HepG2 (cell line): Measurements from ENCODE around the gene ZNF230. TPM values are rescaled to one million over a fixed set of nuclear protein-coding genes. Genes with fewer than 3 reads are reported as not detected.

Experiments
- ATAC-seq: fragments of 200-7000 bp; cut with Tn5 transposase; 3 replicates; pipeline ENCODE4 v1.9.1; 2020; ENCODE audit warnings: mild to moderate bottlenecking, moderate library complexity
- BruUV-seq: library from RNA; stranded (reverse); fragments of 400-500 nt; replicated peaks from 2 replicates; lab custom pipeline; 2021; lab: Mats Ljungman, UMichigan
- CTCF ChIA-PET: fragments of 300-600 bp; formaldehyde crosslinking; extraction: SDS; loops from one replicate; lab custom pipeline; 2021; ENCODE audit warnings: low total read pairs, inconsistent platforms, low intra/inter-chr PET ratio; lab: Yijun Ruan, JAX
- POLR2A ChIA-PET: fragments of 350-600 bp; sonication (Branson Sonifier 250); formaldehyde crosslinking; loops from one replicate; lab custom pipeline; 2020; ENCODE audit warnings: antibody characterized with exemption, inconsistent platforms; lab: Yijun Ruan, JAX
- DNase-seq: peaks from one replicate; pipeline ENCODE4 v3.0.0-alpha.2; 2015; ENCODE audit warnings: low spot score
- FAIRE-seq: peaks from 3 replicates; lab custom pipeline; 2011; peaks lifted over from hg19 to GRCh38; lab: Jason Lieb, UNC
- H2AFZ ChIP-seq: one replicate; pipeline ENCODE4 v1.6.1; 2011; ENCODE audit warnings: low read length, inconsistent platforms
- H3K27ac ChIP-seq: fragments of 300-600 bp; 3 replicates; pipeline ENCODE4 v1.8.0; 2011; ENCODE audit warnings: mixed run types, mild to moderate bottlenecking, mixed read lengths, low read length, inconsistent platforms; ENCODE audit not compliant: insufficient read depth; ENCODE audit errors: extremely low read length
- H3K27me3 ChIP-seq, 2 experiments: fragments of 200-600 bp in 1 of 2; 2 replicates in 1 of 2; 3 replicates in 1 of 2; pipeline versions ENCODE4 v1.6.0 to v1.8.0; 2011; ENCODE audit warnings: low read length in 2 of 2, mild to moderate bottlenecking in 2 of 2, moderate library complexity in 2 of 2, inconsistent platforms in 1 of 2; ENCODE audit not compliant: insufficient read depth in 2 of 2, control insufficient read depth in 1 of 2
- H3K36me3 ChIP-seq, 2 experiments: fragments of 200-600 bp in 1 of 2; replicated peaks in 1 of 2; 2 replicates in 1 of 2; 3 replicates in 1 of 2; pipeline versions ENCODE4 v1.5.1 to v1.8.0; 2011; ENCODE audit warnings: low read length in 2 of 2, inconsistent platforms in 1 of 2; ENCODE audit not compliant: insufficient read depth in 2 of 2, control insufficient read depth in 1 of 2
- H3K4me1 ChIP-seq: 2 replicates; pipeline ENCODE4 v1.5.1; 2012; ENCODE audit warnings: low read length, inconsistent platforms; ENCODE audit not compliant: insufficient read depth
- H3K4me2 ChIP-seq: 2 replicates; pipeline ENCODE4 v1.6.0; 2011; ENCODE audit warnings: low read depth, low read length, inconsistent platforms
- H3K4me3 ChIP-seq, 3 experiments: fragments of 200-600 bp in 1 of 3; sonication (generic), shearing (Covaris generic) in 1 of 3; replicated peaks in 1 of 3; 2 replicates each; pipeline ENCODE4 v1.5.1; 2011 to 2016; ENCODE audit warnings: low read length in 3 of 3, inconsistent platforms in 2 of 3, low read depth in 2 of 3, mild to moderate bottlenecking in 2 of 3, control low read depth in 1 of 3, mixed read lengths in 1 of 3; ENCODE audit not compliant: insufficient read depth in 1 of 3
- H3K79me2 ChIP-seq: one replicate; pipeline ENCODE4 v1.6.1; 2011; ENCODE audit warnings: low read length, inconsistent platforms; ENCODE audit not compliant: insufficient read depth
- H3K9ac ChIP-seq: 2 replicates; pipeline ENCODE4 v1.6.0; 2011; ENCODE audit warnings: mild to moderate bottlenecking, low read depth, low read length, inconsistent platforms; ENCODE audit not compliant: insufficient read depth
- H3K9me3 ChIP-seq: 2 replicates; pipeline ENCODE4 v1.5.1; 2012; ENCODE audit warnings: mild to moderate bottlenecking, low read length
- H4K20me1 ChIP-seq: 2 replicates; pipeline ENCODE4 v1.6.0; 2011; ENCODE audit warnings: inconsistent platforms, mild to moderate bottlenecking, low read length, moderate library complexity; ENCODE audit not compliant: insufficient read depth
- ATF7 ChIP-seq, 2 experiments: fragments of 450-650 bp in 1 of 2; sonication (generic) in 1 of 2; formaldehyde crosslinking in 1 of 2; IDR thresholded peaks; 2 replicates each; pipeline versions ENCODE4 v1.4.0 to v1.6.1; 2016 to 2020; ENCODE audit warnings: antibody characterized with exemption in 1 of 2, mild to moderate bottlenecking in 1 of 2, missing genetic modification reagents in 1 of 2
- HMGA1 ChIP-seq: sonication (generic); formaldehyde crosslinking; conservative IDR thresholded peaks from 2 replicates; pipeline ENCODE4 v1.4.0; 2020; ENCODE audit warnings: missing genetic modification reagents
- RELA ChIP-seq: sonication (generic); formaldehyde crosslinking; IDR thresholded peaks from 2 replicates; pipeline ENCODE4 v1.4.0; 2020; ENCODE audit warnings: missing genetic modification reagents
- TERF1 ChIP-seq: sonication (generic); formaldehyde crosslinking; IDR thresholded peaks from 2 replicates; pipeline ENCODE4 v1.8.0; 2022; ENCODE audit warnings: mild to moderate bottlenecking, missing genetic modification reagents, moderate library complexity
- ZBTB4 ChIP-seq: sonication (generic); formaldehyde crosslinking; IDR thresholded peaks from 2 replicates; pipeline ENCODE4 v1.4.0; 2020; ENCODE audit warnings: missing genetic modification reagents, mild to moderate bottlenecking, borderline replicate concordance
- ZNF230 ChIP-seq: sonication (generic); formaldehyde crosslinking; IDR thresholded peaks from 2 replicates; pipeline ENCODE4 v1.4.0; 2020; ENCODE audit warnings: mild to moderate bottlenecking, missing genetic modification reagents
- ZNF263 ChIP-seq: sonication (generic); formaldehyde crosslinking; IDR thresholded peaks from 2 replicates; pipeline ENCODE4 v1.4.0; 2020; ENCODE audit warnings: missing genetic modification reagents
- ZNF354B ChIP-seq: sonication (generic); formaldehyde crosslinking; IDR thresholded peaks from 2 replicates; pipeline ENCODE4 v1.8.0; 2022; ENCODE audit warnings: mild to moderate bottlenecking, missing genetic modification reagents
- WGBS: methylation state at CpG from one replicate; pipeline ENCODE4 v1.1.6; 2017; ENCODE audit warnings: low lambda C conversion rate; 5-methylcytosine and 5-hydroxymethylcytosine counted together
- in situ Hi-C: cut with HindIII; loops from 2 replicates; pipeline ENCODE4 v1.10.0; 2017; ENCODE audit warnings: low pct_unique_long_range_greater_than_20kb; ENCODE audit not compliant: extremely low pct_ligation_motif_present
- intact Hi-C: fragments of 100-400 bp; cut with micrococcal nuclease; formaldehyde crosslinking; loops from one replicate; pipeline ENCODE4 v1.10.0; 2022; ENCODE audit not compliant: unreplicated experiment
- polyA plus RNA-seq, 8 experiments: library from polyadenylated mRNA; depleted of rRNA in 3 of 8; stranded (reverse) in 7 of 8; unstranded in 1 of 8; fragments of >200 nt; fragmentation: Illumina TruSeq in 4 of 8; extraction: Trizol in 4 of 8; gene quantifications; 2 replicates each; pipeline versions ENCODE4 v1.2.1 to v1.2.3, GENCODE V29; 2011 to 2016; ENCODE audit warnings: low read depth in 4 of 8, missing spikeins in 1 of 8, mixed read lengths in 1 of 8; ENCODE audit not compliant: insufficient read depth in 1 of 8
- total RNA-seq, 5 experiments: library from RNA; depleted of rRNA; stranded (reverse); fragments of >200 nt; fragmentation: Illumina TruSeq; extraction: Trizol; gene quantifications; 2 replicates each; pipeline ENCODE4 v1.2.3, GENCODE V29; 2016; ENCODE audit warnings: low read depth in 1 of 5

The ZNF230 gene
- total and polyA plus RNA-seq, 2 of the 13 experiments (the other 11 are each of a cell fraction or from before 2014, with no cell fraction given): 2.4 to 5.5 TPM

- no peak overlapping the region for H3K4me3 ChIP-seq
- FAIRE-seq: no peak
Observed at GRCh38 chr19:44032001-44032610, 29.3 kb downstream of the ZNF230 start.

More at GRCh38 chr19:44032001-44032610, 29.3 kb downstream of the ZNF230 start:
- in situ Hi-C loops (no loop called here), intact Hi-C loops (no loop called here)
- H3K36me3 ChIP-seq: peaks cover 4 to 28% of the 10 kb centered on the region in 2 experiments; a peak in 3 of 5 replicates
- ChIA-PET CTCF (no interaction called here), POLR2A (no interaction called here)
- no peak for ATAC-seq
- H3K27me3 ChIP-seq: no peaks in the 10 kb centered on the region
- no peak overlapping the region for H3K27ac ChIP-seq
- H3K9me3 ChIP-seq: no peaks in the 10 kb centered on the region
- H2AFZ ChIP-seq: no peak overlapping the region
- DNase-seq: no peak
- H3K4me2 ChIP-seq: no peak overlapping the region
- TF ChIP-seq ZNF230 (CRISPR knock-in tag) (no peak), RELA (CRISPR knock-in tag) (no peak), TERF1 (CRISPR knock-in tag) (no peak), HMGA1 (CRISPR knock-in tag) (no peak), ZNF263 (CRISPR knock-in tag) (no peak), ZNF354B (no peak), ZBTB4 (CRISPR knock-in tag) (no peak), ATF7 (IDR thresholded peaks at IDR 0.05) (no peak), ATF7 (CRISPR knock-in tag; IDR thresholded peaks at IDR 0.05) (no peak)
- no peaks in the 10 kb centered on the region for H3K79me2 ChIP-seq
- H4K20me1 ChIP-seq: no peaks in the 10 kb centered on the region
- 93% methylated on average over 1 of the region's 1 CpG for WGBS
- H3K4me1 ChIP-seq: no peaks in the 10 kb centered on the region
- H3K9ac ChIP-seq: no peak overlapping the region
- no TSS peak for BruUV-seq
